Peyer's patch (tissue), 4 donors: ENCODE measurements around the gene F7.

Experiments used
- CTCF ChIP-seq, 6 experiments: fragments of 450-650 bp in 4 of 6; fragments of 200-600 bp in 2 of 6; sonication (generic) in 1 of 6; IDR thresholded peaks; one replicate each; pipeline ENCODE4 v1.5.1; 2017 to 2019; ENCODE audit warnings: antibody characterized with exemption in 6 of 6, mild to moderate bottlenecking in 3 of 6, moderate library complexity in 1 of 6
- POLR2A ChIP-seq, 2 donors: fragments of 450-650 bp; IDR thresholded peaks; one replicate each; pipeline ENCODE4 v1.5.1; 2017; ENCODE audit warnings: antibody characterized with exemption in 2 of 2, mild to moderate bottlenecking in 2 of 2, moderate library complexity in 2 of 2

- TF ChIP-seq POLR2A (IDR thresholded peaks at IDR 0.05) (no peak), CTCF (IDR thresholded peaks at IDR 0.05) (no peak)
Observed at GRCh38 chr13:113058129-113058987, 47.2 kb upstream of the F7 start.
